RWPE1 (cell line): ENCODE measurements around the gene GPC3.

Experiments used
- CTCF ChIA-PET: fragments of 350-600 bp; sonication (Branson Sonifier 250); formaldehyde crosslinking; extraction: SDS; loops from one replicate; lab custom pipeline; 2021; lab: Yijun Ruan, JAX
- POLR2A ChIA-PET: fragments of 400-600 bp; formaldehyde crosslinking; extraction: SDS; loops from one replicate; lab custom pipeline; 2020; ENCODE audit warnings: antibody characterized with exemption; ENCODE audit not compliant: low non-redundant PET; lab: Yijun Ruan, JAX
- DNase-seq: peaks from one replicate; pipeline ENCODE4 v3.0.0; 2012; ENCODE audit warnings: low spot score
- H3K27ac ChIP-seq: fragments of 450-650 bp; 2 replicates; pipeline ENCODE4 v1.5.1; 2017
- TF ChIP-seq, protein P1 (sequence below): fragments of 450-650 bp; conservative IDR thresholded peaks from 2 replicates; pipeline ENCODE4 v1.5.1; 2017; ENCODE audit warnings: low read depth, mild to moderate bottlenecking

The GPC3 gene

DNA sequence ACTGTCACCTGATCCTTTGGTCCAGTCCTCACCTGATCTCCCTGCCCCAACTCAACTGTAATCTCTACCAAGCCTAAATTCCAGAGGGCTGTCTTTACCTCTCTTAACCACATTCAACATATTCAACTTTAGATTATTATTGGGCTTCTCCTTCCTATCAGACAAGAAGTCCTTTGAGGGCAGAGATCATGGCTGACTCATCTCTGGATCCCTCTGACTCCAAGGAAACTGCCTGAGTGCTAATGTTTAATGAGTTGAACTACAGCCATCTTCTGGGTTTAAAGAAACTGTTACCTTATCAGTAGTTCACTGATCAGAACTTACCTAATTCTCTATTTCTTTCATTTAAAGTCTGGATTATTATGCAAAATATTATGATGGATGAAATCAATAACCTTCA lies 135.7 kb downstream of the GPC3 start:
- ChIA-PET CTCF (no interaction called here), POLR2A (no interaction called here)
- TF ChIP-seq, protein P1, sequence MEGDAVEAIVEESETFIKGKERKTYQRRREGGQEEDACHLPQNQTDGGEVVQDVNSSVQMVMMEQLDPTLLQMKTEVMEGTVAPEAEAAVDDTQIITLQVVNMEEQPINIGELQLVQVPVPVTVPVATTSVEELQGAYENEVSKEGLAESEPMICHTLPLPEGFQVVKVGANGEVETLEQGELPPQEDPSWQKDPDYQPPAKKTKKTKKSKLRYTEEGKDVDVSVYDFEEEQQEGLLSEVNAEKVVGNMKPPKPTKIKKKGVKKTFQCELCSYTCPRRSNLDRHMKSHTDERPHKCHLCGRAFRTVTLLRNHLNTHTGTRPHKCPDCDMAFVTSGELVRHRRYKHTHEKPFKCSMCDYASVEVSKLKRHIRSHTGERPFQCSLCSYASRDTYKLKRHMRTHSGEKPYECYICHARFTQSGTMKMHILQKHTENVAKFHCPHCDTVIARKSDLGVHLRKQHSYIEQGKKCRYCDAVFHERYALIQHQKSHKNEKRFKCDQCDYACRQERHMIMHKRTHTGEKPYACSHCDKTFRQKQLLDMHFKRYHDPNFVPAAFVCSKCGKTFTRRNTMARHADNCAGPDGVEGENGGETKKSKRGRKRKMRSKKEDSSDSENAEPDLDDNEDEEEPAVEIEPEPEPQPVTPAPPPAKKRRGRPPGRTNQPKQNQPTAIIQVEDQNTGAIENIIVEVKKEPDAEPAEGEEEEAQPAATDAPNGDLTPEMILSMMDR = no peak
- DNase-seq = no peak
- H3K27ac ChIP-seq = no peak overlapping the region

DNA sequence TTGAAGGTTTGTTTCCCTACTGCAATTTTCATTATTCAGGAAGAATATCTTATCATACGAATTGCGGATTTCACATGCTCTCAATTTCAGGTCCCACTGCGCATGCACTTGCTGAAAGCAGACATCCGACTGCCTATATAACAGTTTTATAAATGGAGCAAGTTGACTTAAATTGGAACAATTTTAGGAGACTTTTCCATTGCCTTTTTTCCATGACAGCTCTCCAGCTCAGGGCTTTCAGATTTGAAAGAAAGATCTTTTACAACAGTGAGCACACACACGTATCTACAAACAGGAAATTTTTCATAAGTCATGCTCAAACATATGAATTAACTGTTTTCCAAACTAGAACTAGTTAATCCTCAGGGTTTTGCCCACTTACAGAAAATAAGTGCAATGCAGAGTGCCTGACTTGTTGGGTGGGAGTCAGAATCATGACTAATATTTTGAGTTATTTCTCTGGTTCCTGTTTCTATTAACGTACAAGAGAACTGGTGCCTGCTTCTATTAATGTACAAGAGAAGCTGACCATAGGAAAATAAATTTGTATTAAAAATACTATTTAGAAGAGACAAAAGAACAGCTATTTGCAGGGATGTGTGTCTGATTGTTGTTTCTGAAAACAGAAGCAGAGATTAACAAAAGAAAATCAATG lies 137.9 kb downstream of the GPC3 start:
- POLR2A ChIA-PET = no interaction called here
- TF ChIP-seq, protein P1 = no peak
- CTCF ChIA-PET = no interaction called here
- no peak overlapping the region for H3K27ac ChIP-seq
- DNase-seq = no peak

DNA sequence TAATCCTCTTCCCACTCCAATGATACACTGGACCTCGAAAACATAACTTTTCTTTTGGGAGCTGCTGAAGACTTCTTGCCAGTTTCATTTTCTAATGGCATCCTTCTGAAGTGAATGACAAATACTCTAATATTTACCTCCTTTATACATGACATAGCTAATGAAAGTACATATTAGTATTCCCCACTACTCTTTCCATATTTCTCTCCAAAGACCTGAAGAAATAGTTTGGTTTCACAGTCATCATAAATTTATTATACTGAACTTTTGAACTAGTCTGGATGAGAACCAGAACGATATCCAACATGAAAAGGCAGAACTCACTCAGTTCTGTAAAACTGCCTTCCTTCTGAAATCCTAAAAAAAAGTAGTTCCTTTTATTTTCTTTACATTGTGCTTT lies 139.1 kb downstream of the GPC3 start:
- DNase-seq = no peak
- H3K27ac ChIP-seq = no peak overlapping the region
- TF ChIP-seq, protein P1 = no peak
- POLR2A ChIA-PET = no interaction called here
- CTCF ChIA-PET = no interaction called here

DNA sequence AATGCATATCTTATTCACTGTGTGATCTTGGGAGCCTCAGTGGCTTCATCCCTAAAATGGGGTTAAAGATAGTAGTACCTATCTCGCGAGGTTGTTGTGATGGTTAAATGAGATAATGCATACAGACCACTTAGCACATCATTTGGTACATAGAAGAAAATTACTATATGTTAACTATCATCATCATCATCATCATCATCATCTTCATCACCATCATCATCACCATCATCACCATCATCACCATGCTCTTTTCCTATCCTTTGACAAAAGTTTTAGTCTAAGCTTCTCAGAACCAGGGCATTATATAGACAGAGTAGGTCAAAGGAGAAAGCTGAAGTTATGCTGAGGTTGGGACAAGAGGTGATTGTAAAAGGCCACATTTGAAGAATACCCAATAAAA lies 145.0 kb downstream of the GPC3 start:
- TF ChIP-seq, protein P1 = no peak
- no peak for DNase-seq
- ChIA-PET POLR2A (no interaction called here), CTCF (no interaction called here)
- no peak overlapping the region for H3K27ac ChIP-seq

DNA sequence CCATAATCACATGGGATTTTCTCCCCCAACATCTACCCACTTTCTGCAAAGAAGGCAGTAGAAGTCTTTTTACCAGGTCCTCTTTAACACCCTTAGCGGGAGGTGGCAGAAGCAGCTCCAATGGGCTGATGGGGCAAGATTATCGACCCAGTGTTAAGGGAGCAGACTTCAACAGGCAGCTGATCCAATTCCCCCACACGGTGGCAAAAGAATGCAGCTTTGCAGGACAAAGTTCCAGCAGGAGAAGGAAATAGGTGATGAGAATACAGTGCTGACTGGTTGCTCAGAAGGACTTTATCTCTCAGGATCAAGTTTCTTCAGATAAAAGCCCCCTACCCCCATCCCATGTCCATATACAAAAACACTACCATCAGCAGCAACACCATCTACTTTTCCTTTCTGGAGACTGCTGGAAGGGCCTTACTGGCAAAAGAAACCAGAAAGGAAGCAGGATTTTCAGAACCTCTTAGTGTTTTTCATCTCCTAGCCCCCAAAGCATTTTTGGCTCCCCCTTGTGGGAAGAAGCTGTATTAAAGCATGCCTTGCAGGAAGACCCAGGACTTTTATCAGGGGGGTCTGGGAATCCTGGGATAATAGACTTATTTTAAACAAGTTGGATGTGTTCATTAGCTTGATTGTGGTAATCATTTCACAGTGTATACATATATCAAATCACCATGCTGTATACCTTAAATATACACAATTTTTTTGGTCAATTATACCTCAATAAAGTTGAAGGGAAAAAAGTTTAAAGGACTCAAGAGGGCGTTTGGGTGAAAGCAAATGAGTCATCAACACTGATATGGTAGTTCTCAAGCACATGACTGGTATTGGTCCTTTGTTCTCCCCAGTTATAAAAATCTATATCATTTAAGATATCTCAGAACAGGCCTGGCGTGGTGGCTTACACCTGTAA lies 146.4 kb downstream of the GPC3 start:
- ChIA-PET POLR2A (no interaction called here), CTCF (interaction anchor here (0.6 to 1.2 kb wide), 2 partner anchors 502 to 505 kb away, joined by 3 read pairs; no protein-coding TSS in a partner anchor)
- H3K27ac ChIP-seq = no peak overlapping the region
- peak; percentile 13 for DNase-seq
- TF ChIP-seq, protein P1 = peak; percentile 33; the same call in 1 of the 2 replicates

DNA sequence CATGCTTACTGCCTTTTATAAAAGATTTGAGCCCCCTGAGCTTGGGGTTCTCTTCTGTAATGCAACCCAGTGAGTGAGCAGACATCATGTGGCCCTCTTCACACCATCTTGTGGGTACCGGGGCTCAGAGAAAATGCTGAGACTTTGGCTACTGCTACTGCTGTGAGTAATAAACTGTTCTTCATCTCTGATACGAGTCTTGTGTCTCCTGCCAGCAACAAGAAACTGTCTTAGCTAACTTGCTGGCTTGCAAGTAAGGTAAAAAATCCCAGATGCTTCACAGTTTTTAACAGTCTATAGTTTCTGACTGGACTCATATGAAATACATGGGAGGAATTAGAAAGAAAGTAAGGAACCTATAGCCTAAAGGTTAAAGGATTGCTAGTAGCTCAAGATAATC lies 148.3 kb downstream of the GPC3 start:
- ChIA-PET POLR2A (no interaction called here), CTCF (no interaction called here)
- TF ChIP-seq, protein P1 = no peak
- DNase-seq = no peak
- no peak overlapping the region for H3K27ac ChIP-seq
